Stomach (tissue), 4 donors: ENCODE measurements around the gene KRT9.

Experiments used
- CTCF ChIP-seq, 7 experiments: fragments of 450-650 bp in 4 of 7; fragments of 200-600 bp in 3 of 7; sonication (generic) in 3 of 7; IDR thresholded peaks; one replicate each; pipeline ENCODE4 v1.5.1; 2016 to 2019; ENCODE audit warnings: antibody characterized with exemption in 7 of 7, control low read depth in 2 of 7, mild to moderate bottlenecking in 1 of 7
- EP300 ChIP-seq: sonication (generic); formaldehyde crosslinking; IDR thresholded peaks from one replicate; pipeline ENCODE4 v1.6.1; 2017; ENCODE audit warnings: antibody characterized with exemption
- POLR2A ChIP-seq, 4 donors: fragments of 450-650 bp; IDR thresholded peaks; one replicate each; pipeline ENCODE4 v1.6.1; 2016; ENCODE audit warnings: antibody characterized with exemption in 4 of 4, control low read depth in 2 of 4, mild to moderate bottlenecking in 1 of 4, moderate library complexity in 1 of 4
- POLR2AphosphoS5 ChIP-seq, 3 donors: sonication (generic); formaldehyde crosslinking; IDR thresholded peaks; one replicate each; pipeline ENCODE4 v1.6.1; 2016; ENCODE audit warnings: antibody characterized with exemption in 3 of 3

DNA sequence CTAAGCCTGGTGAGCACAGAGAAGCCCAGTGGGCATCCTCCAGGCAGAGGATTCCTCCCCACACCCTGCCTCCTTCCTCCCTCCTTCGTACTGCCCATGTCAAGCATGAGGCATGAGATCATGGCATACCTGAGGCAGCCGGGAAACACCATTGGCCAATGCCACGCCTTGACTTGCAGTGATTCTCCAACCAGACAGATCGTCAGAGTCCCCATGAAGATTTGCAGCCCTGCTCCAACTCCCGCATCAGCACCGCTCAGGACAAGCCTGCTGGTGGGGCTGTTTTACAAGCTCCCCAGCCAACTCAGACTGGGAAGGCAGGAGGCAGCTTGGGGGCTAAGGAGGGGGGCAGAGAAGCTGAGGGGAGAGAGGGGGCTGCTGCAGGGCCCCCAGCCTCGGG lies 43.6 kb upstream of the KRT9 start:
- TF ChIP-seq CTCF (IDR thresholded peaks at IDR 0.05), result no peak
- TF ChIP-seq EP300, result no peak
- TF ChIP-seq POLR2A (IDR thresholded peaks at IDR 0.05), result no peak
- no peak for TF ChIP-seq POLR2AphosphoS5 (IDR thresholded peaks at IDR 0.05)
